ENCODE results near the gene RNF181. TPM values are rescaled to one million over a fixed set of nuclear protein-coding genes. Genes with fewer than 3 reads are reported as not detected.

RNF181 gene
- total and polyA plus RNA-seq, 2 of the 13 experiments (the other 11 are each of a cell fraction or from before 2014, with no cell fraction given), result 224 to 578 TPM

DNA sequence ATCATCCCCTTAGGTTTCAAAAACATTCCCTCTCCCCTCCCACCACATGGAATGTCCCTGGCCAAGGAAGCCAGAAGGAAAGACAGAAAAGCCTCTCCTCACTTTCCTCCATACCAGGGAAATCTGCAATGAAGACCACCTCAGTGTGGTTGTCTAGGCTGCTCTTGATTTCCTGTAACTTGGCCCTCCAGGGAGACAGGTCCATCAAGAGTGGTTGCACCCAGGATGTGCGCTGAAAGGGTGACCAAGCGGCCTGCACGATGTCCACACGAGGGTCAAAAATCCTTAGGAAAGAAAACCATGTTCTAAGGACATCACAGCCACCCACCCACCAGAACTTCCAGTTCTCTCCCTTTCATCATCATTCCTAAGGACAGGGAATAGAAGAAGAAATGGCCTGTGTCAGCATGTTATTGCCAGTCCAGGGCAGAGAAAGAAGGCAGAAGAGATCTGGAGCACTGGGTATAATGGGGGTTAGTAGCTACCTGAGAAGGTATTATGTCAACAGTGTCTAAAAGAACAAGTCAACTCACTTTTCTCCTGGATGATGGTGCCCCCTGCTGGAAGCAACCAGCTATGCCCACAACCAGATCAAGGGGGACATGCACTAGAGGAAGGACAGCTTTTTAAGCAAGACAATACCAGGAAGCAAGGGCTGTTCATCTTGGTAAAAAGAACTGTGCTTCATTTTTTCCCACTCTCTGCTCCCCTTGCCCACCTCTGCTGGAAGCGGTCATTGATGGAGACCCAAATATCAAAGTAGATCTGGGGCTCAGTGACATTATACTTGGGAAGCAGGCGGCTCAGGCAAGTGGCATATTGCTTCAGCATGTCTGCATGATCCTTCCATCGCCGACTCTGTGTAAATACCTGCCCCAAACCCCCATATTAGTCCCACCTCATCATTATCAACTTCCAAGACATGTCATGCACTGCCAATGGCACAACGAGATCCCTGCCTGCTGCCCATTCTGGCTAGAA lies 43.6 kb upstream of the RNF181 start (continued):
- TF ChIP-seq, protein P1, sequence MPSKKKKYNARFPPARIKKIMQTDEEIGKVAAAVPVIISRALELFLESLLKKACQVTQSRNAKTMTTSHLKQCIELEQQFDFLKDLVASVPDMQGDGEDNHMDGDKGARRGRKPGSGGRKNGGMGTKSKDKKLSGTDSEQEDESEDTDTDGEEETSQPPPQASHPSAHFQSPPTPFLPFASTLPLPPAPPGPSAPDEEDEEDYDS (CRISPR knock-in tag; IDR thresholded peaks at IDR 0.05), result no peak
- TF ChIP-seq HIVEP1 (CRISPR knock-in tag; IDR thresholded peaks at IDR 0.05) (no peak), SRY (CRISPR knock-in tag; IDR thresholded peaks at IDR 0.05) (no peak), ZNF232 (CRISPR knock-in tag; IDR thresholded peaks at IDR 0.05; ENCODE audit: borderline replicate concordance) (no peak), ZNF652 (CRISPR knock-in tag; IDR thresholded peaks at IDR 0.05; ENCODE audit: borderline replicate concordance, low read depth) (no peak; the same call in 1 of the 2 replicates), AGO2 (optimal IDR thresholded peaks at IDR 0.05; ENCODE audit: low read depth, low read length) (no peak), SAP130 (CRISPR knock-in tag; IDR thresholded peaks at IDR 0.05; ENCODE audit: low read depth) (peak; percentile 51), JUNB (CRISPR knock-in tag; IDR thresholded peaks at IDR 0.05; ENCODE audit: borderline replicate concordance) (no peak), TARDBP (CRISPR knock-in tag; IDR thresholded peaks at IDR 0.05) (no peak), TEAD2 (CRISPR knock-in tag; IDR thresholded peaks at IDR 0.05) (no peak), ZNF644 (CRISPR knock-in tag; IDR thresholded peaks at IDR 0.05; ENCODE audit: low read depth) (no peak), SATB2 (CRISPR knock-in tag; IDR thresholded peaks at IDR 0.05) (no peak), ZFY (CRISPR knock-in tag; IDR thresholded peaks at IDR 0.05) (no peak), PHF21A (CRISPR knock-in tag; IDR thresholded peaks at IDR 0.05) (no peak), MTA1 (CRISPR knock-in tag; IDR thresholded peaks at IDR 0.05; ENCODE audit: borderline replicate concordance) (no peak), ZNF20 (CRISPR knock-in tag; IDR thresholded peaks at IDR 0.05) (no peak), ZNF816 (CRISPR knock-in tag; IDR thresholded peaks at IDR 0.05; ENCODE audit: borderline replicate concordance) (no peak), HDAC1 (CRISPR knock-in tag; IDR thresholded peaks at IDR 0.05) (peak; percentile 32; the same call in 1 of the 2 replicates), ZMYM4 (CRISPR knock-in tag; IDR thresholded peaks at IDR 0.05) (0 out of 2 replicates have a peak, but pooled peaks have one; percentile 13), KLF15 (CRISPR knock-in tag; IDR thresholded peaks at IDR 0.05; ENCODE audit: borderline replicate concordance) (no peak)
- TF ChIP-seq, protein P2, sequence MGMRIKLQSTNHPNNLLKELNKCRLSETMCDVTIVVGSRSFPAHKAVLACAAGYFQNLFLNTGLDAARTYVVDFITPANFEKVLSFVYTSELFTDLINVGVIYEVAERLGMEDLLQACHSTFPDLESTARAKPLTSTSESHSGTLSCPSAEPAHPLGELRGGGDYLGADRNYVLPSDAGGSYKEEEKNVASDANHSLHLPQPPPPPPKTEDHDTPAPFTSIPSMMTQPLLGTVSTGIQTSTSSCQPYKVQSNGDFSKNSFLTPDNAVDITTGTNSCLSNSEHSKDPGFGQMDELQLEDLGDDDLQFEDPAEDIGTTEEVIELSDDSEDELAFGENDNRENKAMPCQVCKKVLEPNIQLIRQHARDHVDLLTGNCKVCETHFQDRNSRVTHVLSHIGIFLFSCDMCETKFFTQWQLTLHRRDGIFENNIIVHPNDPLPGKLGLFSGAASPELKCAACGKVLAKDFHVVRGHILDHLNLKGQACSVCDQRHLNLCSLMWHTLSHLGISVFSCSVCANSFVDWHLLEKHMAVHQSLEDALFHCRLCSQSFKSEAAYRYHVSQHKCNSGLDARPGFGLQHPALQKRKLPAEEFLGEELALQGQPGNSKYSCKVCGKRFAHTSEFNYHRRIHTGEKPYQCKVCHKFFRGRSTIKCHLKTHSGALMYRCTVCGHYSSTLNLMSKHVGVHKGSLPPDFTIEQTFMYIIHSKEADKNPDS (CRISPR knock-in tag; IDR thresholded peaks at IDR 0.05), result no peak
- TF ChIP-seq, protein P3, sequence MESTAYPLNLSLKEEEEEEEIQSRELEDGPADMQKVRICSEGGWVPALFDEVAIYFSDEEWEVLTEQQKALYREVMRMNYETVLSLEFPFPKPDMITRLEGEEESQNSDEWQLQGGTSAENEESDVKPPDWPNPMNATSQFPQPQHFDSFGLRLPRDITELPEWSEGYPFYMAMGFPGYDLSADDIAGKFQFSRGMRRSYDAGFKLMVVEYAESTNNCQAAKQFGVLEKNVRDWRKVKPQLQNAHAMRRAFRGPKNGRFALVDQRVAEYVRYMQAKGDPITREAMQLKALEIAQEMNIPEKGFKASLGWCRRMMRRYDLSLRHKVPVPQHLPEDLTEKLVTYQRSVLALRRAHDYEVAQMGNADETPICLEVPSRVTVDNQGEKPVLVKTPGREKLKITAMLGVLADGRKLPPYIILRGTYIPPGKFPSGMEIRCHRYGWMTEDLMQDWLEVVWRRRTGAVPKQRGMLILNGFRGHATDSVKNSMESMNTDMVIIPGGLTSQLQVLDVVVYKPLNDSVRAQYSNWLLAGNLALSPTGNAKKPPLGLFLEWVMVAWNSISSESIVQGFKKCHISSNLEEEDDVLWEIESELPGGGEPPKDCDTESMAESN (CRISPR knock-in tag; conservative IDR thresholded peaks at IDR 0.05), result no peak
- TF ChIP-seq, protein P4, sequence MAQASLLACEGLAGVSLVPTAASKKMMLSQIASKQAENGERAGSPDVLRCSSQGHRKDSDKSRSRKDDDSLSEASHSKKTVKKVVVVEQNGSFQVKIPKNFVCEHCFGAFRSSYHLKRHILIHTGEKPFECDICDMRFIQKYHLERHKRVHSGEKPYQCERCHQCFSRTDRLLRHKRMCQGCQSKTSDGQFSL (CRISPR knock-in tag; IDR thresholded peaks at IDR 0.05), result no peak
- TF ChIP-seq, protein P5, sequence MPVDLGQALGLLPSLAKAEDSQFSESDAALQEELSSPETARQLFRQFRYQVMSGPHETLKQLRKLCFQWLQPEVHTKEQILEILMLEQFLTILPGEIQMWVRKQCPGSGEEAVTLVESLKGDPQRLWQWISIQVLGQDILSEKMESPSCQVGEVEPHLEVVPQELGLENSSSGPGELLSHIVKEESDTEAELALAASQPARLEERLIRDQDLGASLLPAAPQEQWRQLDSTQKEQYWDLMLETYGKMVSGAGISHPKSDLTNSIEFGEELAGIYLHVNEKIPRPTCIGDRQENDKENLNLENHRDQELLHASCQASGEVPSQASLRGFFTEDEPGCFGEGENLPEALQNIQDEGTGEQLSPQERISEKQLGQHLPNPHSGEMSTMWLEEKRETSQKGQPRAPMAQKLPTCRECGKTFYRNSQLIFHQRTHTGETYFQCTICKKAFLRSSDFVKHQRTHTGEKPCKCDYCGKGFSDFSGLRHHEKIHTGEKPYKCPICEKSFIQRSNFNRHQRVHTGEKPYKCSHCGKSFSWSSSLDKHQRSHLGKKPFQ (CRISPR knock-in tag; IDR thresholded peaks at IDR 0.05; ENCODE audit: insufficient replicate concordance), result no peak
